Activated naive CD8-positive, alpha-beta T cell treated with anti-CD3 and anti-CD28 coated beads, Interleukin-2, amount 50 U/mL, for 16 hours (primary cell): ENCODE data around the gene B4GALT3.

Experiments used
- DNase-seq: peaks from one replicate; pipeline ENCODE4 v3.0.0-alpha.2; 2020; ENCODE audit warnings: low read depth, low spot score

Gene B4GALT3

GRCh38 chr1:161188381-161188780, 11.1 kb upstream of the B4GALT3 start:
- DNase-seq = no peak

- DNase-seq = no peak
Observed at GRCh38 chr1:161187311-161187710, 10.0 kb upstream of the B4GALT3 start.

GRCh38 chr1:161185732-161186311, 8.5 kb upstream of the B4GALT3 start:
- no peak for DNase-seq

GRCh38 chr1:161185282-161185682, 8.0 kb upstream of the B4GALT3 start:
- no peak for DNase-seq

GRCh38 chr1:161182214-161182613, 4.9 kb upstream of the B4GALT3 start:
- DNase-seq = no peak

GRCh38 chr1:161180639-161181038, 3.3 kb upstream of the B4GALT3 start:
- DNase-seq = no peak

- no peak for DNase-seq
Observed at GRCh38 chr1:161179698-161180097, 2.4 kb upstream of the B4GALT3 start.

GRCh38 chr1:161177936-161178244, 583 bp upstream of the B4GALT3 start:
- DNase-seq = no peak

- no peak for DNase-seq
Observed at GRCh38 chr1:161176468-161177111, 717 bp downstream of the B4GALT3 start.

GRCh38 chr1:161175771-161176453, 1.4 kb downstream of the B4GALT3 start:
- DNase-seq = no peak

- DNase-seq = no peak
Observed at GRCh38 chr1:161174911-161175310, 2.4 kb downstream of the B4GALT3 start.

GRCh38 chr1:161173711-161174110, 3.6 kb downstream of the B4GALT3 start:
- no peak for DNase-seq

GRCh38 chr1:161172776-161173376, 4.4 kb downstream of the B4GALT3 start:
- DNase-seq = no peak

- DNase-seq = no peak
Observed at GRCh38 chr1:161172349-161172748, 5.0 kb downstream of the B4GALT3 start.

- no peak for DNase-seq
Observed at GRCh38 chr1:161171696-161172095, 5.6 kb downstream of the B4GALT3 start.

- no peak for DNase-seq
Observed at GRCh38 chr1:161171191-161171590, 6.1 kb downstream of the B4GALT3 start.

GRCh38 chr1:161168906-161169305, 8.4 kb downstream of the B4GALT3 start:
- DNase-seq = no peak

- DNase-seq = no peak
Observed at GRCh38 chr1:161166669-161167548, 10.4 kb downstream of the B4GALT3 start.

- peak; percentile 77 for DNase-seq
Observed at GRCh38 chr1:161165742-161166668, 11.3 kb downstream of the B4GALT3 start, which contains the start of gene PPOX. Gene PPOX (plus strand): TSS chr1:161166426. CDS start chr1:161166848, 422 bp downstream.

GRCh38 chr1:161164901-161165610, 12.3 kb downstream of the B4GALT3 start:
- DNase-seq = no peak
